Ovary (tissue), 9 donors: ENCODE results near the gene SMIM44. TPM values are rescaled to one million over a fixed set of nuclear protein-coding genes. Genes with fewer than 3 reads are reported as not detected.

Source experiments
- DNase-seq, 5 donors: peaks; one replicate each; pipeline ENCODE4 v3.0.0-alpha.2; 2019 to 2020
- H3K27ac ChIP-seq, 2 donors: fragments of 200-600 bp; one replicate each; pipeline versions ENCODE4 v1.5.1 to v1.8.0; 2019 to 2022
- H3K27me3 ChIP-seq: fragments of 200-600 bp; one replicate; pipeline ENCODE4 v1.8.0; 2022
- H3K36me3 ChIP-seq: fragments of 200-600 bp; sonication (generic); one replicate; pipeline ENCODE4 v1.5.1; 2019
- H3K4me1 ChIP-seq: one replicate; pipeline ENCODE4 v1.8.1; 2013; ENCODE audit warnings: mild to moderate bottlenecking, moderate library complexity; ENCODE audit not compliant: insufficient read depth
- H3K4me3 ChIP-seq: fragments of 200-600 bp; sonication (generic); one replicate; pipeline ENCODE4 v1.5.1; 2017
- H3K9me3 ChIP-seq, 2 donors: fragments of 200-600 bp in 1 of 2; sonication (generic) in 1 of 2; one replicate each; pipeline versions ENCODE4 v1.5.1 to v1.8.1; 2013 to 2019; ENCODE audit warnings: mild to moderate bottlenecking in 1 of 2, moderate library complexity in 1 of 2
- CTCF ChIP-seq, 3 donors: fragments of 450-650 bp in 2 of 3; fragments of 200-600 bp in 1 of 3; IDR thresholded peaks; one replicate each; pipeline versions ENCODE4 v1.5.1 to v1.8.0; 2016 to 2022; ENCODE audit warnings: antibody characterized with exemption in 3 of 3, mild to moderate bottlenecking in 1 of 3
- EP300 ChIP-seq: sonication (generic); formaldehyde crosslinking; IDR thresholded peaks from one replicate; pipeline ENCODE4 v1.6.1; 2017; ENCODE audit warnings: antibody characterized with exemption
- POLR2A ChIP-seq: fragments of 450-650 bp; IDR thresholded peaks from one replicate; pipeline ENCODE4 v1.6.1; 2017; ENCODE audit warnings: antibody characterized with exemption, mild to moderate bottlenecking, moderate library complexity
- WGBS, 3 donors: extraction: QIAGEN DNeasy Blood & Tissue Kit in 1 of 3; methylation state at CpG; one replicate each; pipeline versions ENCODE4 v1.1.5 to v1.1.7; 2013 to 2017; 5-methylcytosine and 5-hydroxymethylcytosine counted together
- intact Hi-C, 4 donors: fragments of 100-400 bp; cut with DNase I; formaldehyde crosslinking; loops; one replicate each; pipeline versions ENCODE4 v1.11.0 to v1.15.1; 2022 to 2023
- polyA plus RNA-seq, 2 donors: library from polyadenylated mRNA; stranded (reverse); fragments of 200-250 nt in 1 of 2; fragments of 350-450 nt in 1 of 2; fragmentation: Illumina TruSeq in 1 of 2; extraction: RNeasy Lipid Tissue Mini Kit (QIAGEN cat#74804) in 1 of 2; gene quantifications; one replicate each; pipeline ENCODE4 v1.2.3, GENCODE V29; 2013 to 2014
- total RNA-seq, 7 donors: library from RNA; depleted of rRNA in 2 of 7; stranded (reverse); fragments of >200 nt in 2 of 7; fragmentation: NEBNext Ultra II Directional in 3 of 7; extraction: Animal tissue kit (Norgen Biotek cat#: 25700) in 3 of 7; gene quantifications; one replicate each; pipeline versions ENCODE4 v1.1.0 to v1.2.4, GENCODE V29; 2016 to 2023
- donor health status: DM: no; HTN: no; CAD: no; lungs with moderate emphysema.
- donor health status: DM: no; HTN: no; CAD: no.
- donor health status: Bipolar disorder and iron deficiency.
- donor health status: DM: yes; HTN: yes; CAD: no.
- donor health status: DM: no; HTN: no; CAD: no.
- donor health status: DM: yes; HTN: yes; CAD: no.

SMIM44 gene
- total and polyA plus RNA-seq, 9 donors, result 0.92 TPM; not detected in 8

GRCh38 chr19:3522421-3523360 lies 39.5 kb upstream of the SMIM44 start:
- Histone ChIP-seq H3K9me3 (no peaks in the 10 kb centered on the region), H3K27me3 (no peaks in the 10 kb centered on the region), H3K4me1 (no peaks in the 10 kb centered on the region), H3K4me3 (no peak overlapping the region), H3K36me3 (no peaks in the 10 kb centered on the region), H3K27ac (no peak overlapping the region)
- WGBS, 3 donors, result 90 to 92% (median 90%) methylated on average over 35 to 40 of the region's 40 CpGs
- intact Hi-C loops, result no loop called here
- peak in 1 of 5 donors; percentile 31 for DNase-seq
- no peak for TF ChIP-seq EP300
- TF ChIP-seq POLR2A, result no peak
- TF ChIP-seq CTCF (IDR thresholded peaks at IDR 0.05), result no peak

GRCh38 chr19:3521104-3521445 lies 37.8 kb upstream of the SMIM44 start:
- intact Hi-C loops, result no loop called here
- DNase-seq, result no peak
- Histone ChIP-seq H3K36me3 (no peaks in the 10 kb centered on the region), H3K27ac (no peak overlapping the region), H3K4me1 (peaks cover 4% of the 10 kb centered on the region), H3K9me3 (no peaks in the 10 kb centered on the region), H3K4me3 (no peak overlapping the region), H3K27me3 (no peaks in the 10 kb centered on the region)
- 87 to 88% (median 87%) methylated on average over 7 of the region's 7 CpGs for WGBS, 3 donors
- TF ChIP-seq POLR2A (no peak), EP300 (no peak), CTCF (IDR thresholded peaks at IDR 0.05) (no peak)

GRCh38 chr19:3520166-3521103 lies 37.2 kb upstream of the SMIM44 start:
- intact Hi-C loops, result no loop called here
- no peak for TF ChIP-seq EP300
- TF ChIP-seq POLR2A, result no peak
- no peak for TF ChIP-seq CTCF (IDR thresholded peaks at IDR 0.05)
- Histone ChIP-seq H3K4me3 (no peak overlapping the region), H3K27ac (no peak overlapping the region), H3K4me1 (peaks cover 5% of the 10 kb centered on the region), H3K27me3 (no peaks in the 10 kb centered on the region), H3K36me3 (no peaks in the 10 kb centered on the region), H3K9me3 (no peaks in the 10 kb centered on the region)
- no peak for DNase-seq
- 85 to 89% (median 87%) methylated on average over 37 of the region's 37 CpGs for WGBS, 3 donors

GRCh38 chr19:3519126-3519525 lies 35.9 kb upstream of the SMIM44 start:
- DNase-seq, result no peak
- no peak overlapping the region for H3K27ac ChIP-seq
- H3K9me3 ChIP-seq, result no peaks in the 10 kb centered on the region
- H3K4me1 ChIP-seq, result peaks cover 5% of the 10 kb centered on the region
- H3K4me3 ChIP-seq, result no peak overlapping the region
- no peaks in the 10 kb centered on the region for H3K27me3 ChIP-seq
- no peaks in the 10 kb centered on the region for H3K36me3 ChIP-seq
- TF ChIP-seq EP300 (no peak), CTCF (IDR thresholded peaks at IDR 0.05) (no peak), POLR2A (no peak)
- 81 to 84% (median 81%) methylated on average over 18 of the region's 18 CpGs for WGBS, 3 donors
- intact Hi-C loops, result no loop called here
